AG10803 (cell line): Measurements from ENCODE around the gene CEND1.

Experiments used
- DNase-seq: peaks from one replicate; pipeline ENCODE4 v3.0.0; 2010; ENCODE audit warnings: low read depth
- H3K4me3 ChIP-seq: 2 replicates; pipeline ENCODE4 v1.5.1; 2011; ENCODE audit warnings: mild to moderate bottlenecking, low read length, control low read depth
- TF ChIP-seq, protein P1 (sequence below): conservative IDR thresholded peaks from 2 replicates; pipeline ENCODE4 v1.5.1; 2011; ENCODE audit warnings: mild to moderate bottlenecking, low read length, control low read depth, inconsistent platforms

CEND1 gene

DNA sequence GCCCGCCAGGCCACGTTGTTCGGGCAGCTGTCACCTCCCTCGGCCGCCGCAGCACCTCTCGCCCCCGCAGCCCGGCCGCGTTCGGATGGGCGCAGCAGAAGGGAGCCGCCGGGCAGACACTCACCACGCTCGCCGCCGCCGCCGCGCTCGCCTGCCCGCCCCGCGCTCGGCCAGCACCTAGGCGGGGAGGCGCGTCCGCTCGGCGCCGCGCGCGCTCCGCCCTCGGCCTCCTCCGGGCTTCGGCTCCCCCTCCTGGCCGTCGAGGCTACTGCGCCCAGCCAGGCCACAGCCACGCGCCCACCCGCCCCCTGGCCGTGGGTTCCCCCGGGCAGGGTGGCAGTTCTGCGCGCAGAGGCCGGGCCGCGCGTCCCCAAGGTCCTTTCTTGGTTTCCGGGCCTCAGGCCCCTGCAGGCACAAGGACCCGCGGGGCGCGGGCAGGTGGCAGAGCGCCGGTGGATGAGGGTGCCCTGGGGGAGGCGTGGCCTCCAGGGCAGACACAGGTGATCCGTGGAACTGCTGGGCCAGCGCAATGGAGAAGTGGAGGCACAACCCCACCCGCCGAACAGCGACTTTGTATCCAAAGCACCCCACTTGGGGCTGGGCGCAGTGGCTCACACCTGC is 8.3 kb upstream of the CEND1 start, which contains the start of gene SLC25A22:
Gene SLC25A22 (minus strand): TSS at position 189 of the 621 bp plus-strand sequence. CDS start 3,275 bp downstream, outside the sequence.
- peak; percentile 62 for DNase-seq
- peak within 1 kb of the TSS; percentile 77 for H3K4me3 ChIP-seq
- TF ChIP-seq, protein P1, sequence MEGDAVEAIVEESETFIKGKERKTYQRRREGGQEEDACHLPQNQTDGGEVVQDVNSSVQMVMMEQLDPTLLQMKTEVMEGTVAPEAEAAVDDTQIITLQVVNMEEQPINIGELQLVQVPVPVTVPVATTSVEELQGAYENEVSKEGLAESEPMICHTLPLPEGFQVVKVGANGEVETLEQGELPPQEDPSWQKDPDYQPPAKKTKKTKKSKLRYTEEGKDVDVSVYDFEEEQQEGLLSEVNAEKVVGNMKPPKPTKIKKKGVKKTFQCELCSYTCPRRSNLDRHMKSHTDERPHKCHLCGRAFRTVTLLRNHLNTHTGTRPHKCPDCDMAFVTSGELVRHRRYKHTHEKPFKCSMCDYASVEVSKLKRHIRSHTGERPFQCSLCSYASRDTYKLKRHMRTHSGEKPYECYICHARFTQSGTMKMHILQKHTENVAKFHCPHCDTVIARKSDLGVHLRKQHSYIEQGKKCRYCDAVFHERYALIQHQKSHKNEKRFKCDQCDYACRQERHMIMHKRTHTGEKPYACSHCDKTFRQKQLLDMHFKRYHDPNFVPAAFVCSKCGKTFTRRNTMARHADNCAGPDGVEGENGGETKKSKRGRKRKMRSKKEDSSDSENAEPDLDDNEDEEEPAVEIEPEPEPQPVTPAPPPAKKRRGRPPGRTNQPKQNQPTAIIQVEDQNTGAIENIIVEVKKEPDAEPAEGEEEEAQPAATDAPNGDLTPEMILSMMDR, result peak; percentile 39; the same call in 1 of the 2 replicates

- TF ChIP-seq, protein P1, result no peak
- DNase-seq, result peak; percentile 71
- H3K4me3 ChIP-seq, result peak overlapping the region; percentile 77
Measured at GRCh38 chr11:797296-798092, 7.6 kb upstream of the CEND1 start.

DNA sequence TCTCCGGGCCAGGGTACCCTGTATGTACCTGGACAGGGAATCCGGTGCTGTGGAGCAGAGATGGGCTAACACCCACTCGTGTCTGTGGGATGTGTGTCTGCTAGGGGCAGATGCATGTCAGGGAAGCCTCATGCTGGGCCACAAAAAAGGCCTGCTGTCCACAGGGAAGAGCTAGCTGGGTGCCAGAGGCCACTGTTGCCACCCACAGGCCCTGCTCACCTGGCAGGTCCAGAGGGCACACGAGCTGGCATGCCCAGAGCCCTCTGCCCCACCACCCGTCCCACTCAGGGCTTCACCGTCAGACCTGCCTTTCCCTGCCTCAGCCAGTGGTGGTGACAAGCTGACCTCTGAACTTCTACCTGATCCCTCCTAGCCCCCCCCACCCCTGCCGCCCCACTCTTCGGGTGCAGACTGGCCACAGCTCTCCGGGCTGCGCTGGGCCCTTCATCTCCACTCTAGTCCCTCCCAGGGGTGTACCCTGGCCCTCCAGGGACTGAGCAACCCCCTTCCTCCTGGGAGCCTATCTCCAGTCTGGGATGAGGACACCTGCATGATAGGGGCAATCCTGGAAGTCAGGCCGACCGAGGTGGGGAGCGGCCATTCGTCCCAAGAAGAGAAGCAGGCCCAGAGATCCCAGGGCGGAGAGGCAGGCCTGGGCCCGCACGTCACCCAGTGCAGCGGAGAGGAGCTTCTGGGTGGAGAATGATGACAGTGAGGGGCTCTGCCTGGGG is 6.8 kb upstream of the CEND1 start:
- H3K4me3 ChIP-seq, result peak overlapping the region; percentile 77
- TF ChIP-seq, protein P1, result no peak
- no peak for DNase-seq

GRCh38 chr11:795634-796564 is 6.0 kb upstream of the CEND1 start:
- peak; percentile 81 for DNase-seq
- peak overlapping the region; percentile 77 for H3K4me3 ChIP-seq
- TF ChIP-seq, protein P1, result no peak

DNA sequence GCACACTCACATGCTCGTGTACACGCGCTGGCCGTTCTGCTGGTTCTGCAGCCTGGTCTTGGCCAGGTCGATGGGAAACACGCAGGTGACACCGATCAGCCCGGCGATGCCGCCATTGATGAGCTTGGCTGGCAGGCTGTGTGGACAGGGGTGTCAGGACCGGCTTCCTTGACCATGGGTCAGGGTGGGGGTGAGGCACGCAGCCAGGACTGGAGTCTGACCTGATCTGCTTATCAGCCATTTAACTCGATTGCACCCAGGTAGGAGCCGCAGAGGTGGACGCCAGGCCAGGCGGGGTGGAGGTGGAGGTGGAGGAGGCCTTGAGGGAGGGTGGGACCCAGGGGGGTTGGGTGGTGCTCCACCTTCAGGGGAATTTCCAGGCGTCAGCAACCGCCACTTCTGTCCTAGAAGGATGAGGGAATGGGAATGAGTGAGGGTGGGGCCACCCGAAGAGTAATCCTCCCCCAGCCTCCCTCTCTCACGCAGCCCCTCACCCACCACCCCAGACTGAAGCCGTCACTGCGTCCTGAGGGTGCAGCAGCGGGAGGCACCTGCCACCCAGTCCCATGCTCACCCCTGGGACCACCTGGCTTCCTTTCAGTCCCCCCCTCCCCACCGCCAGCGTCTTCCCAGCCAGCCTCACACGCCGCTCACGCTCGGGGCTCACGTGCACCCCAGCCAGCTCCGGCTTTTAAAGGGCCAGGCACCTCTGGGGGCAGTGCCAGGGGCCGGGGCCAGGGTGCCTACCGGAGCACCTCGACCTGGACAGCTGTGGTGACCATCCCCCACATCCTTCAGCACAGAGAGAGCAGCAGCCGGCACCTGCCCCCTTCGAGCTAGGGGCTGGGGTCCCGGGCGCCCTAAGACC is 5.1 kb upstream of the CEND1 start:
- peak overlapping the region; percentile 77 for H3K4me3 ChIP-seq
- TF ChIP-seq, protein P1, result no peak

More for the DNA sequence above, 5.1 kb upstream of the CEND1 start:
- no peak for DNase-seq
